Adrenal gland (tissue), 12 donors: ENCODE results near the gene VPS36. TPM values are rescaled to one million over a fixed set of nuclear protein-coding genes. Genes with fewer than 3 reads are reported as not detected.

Experiments
- DNase-seq, 7 donors: peaks; one replicate each; pipeline ENCODE4 v3.0.0-alpha.2; 2019 to 2020
- H3K27ac ChIP-seq, 5 donors: fragments of 200-600 bp; sonication (generic) in 4 of 5; 1 replicate in 3 of 5; 2 replicates in 2 of 5; pipeline versions ENCODE4 v1.5.1 to v1.8.0; 2016 to 2020; ENCODE audit warnings: mild to moderate bottlenecking in 1 of 5
- H3K27me3 ChIP-seq: fragments of 200-600 bp; 2 replicates; pipeline ENCODE4 v1.8.0; 2021
- H3K36me3 ChIP-seq, 2 donors: fragments of 200-600 bp; replicated peaks in 1 of 2; 1 replicate in 1 of 2; 2 replicates in 1 of 2; pipeline versions ENCODE4 v1.5.1 to v1.8.0; 2018 to 2022
- H3K4me1 ChIP-seq, 2 donors: fragments of 200-600 bp; replicated peaks in 1 of 2; 1 replicate in 1 of 2; 2 replicates in 1 of 2; pipeline versions ENCODE4 v1.5.1 to v1.8.0; 2018 to 2021
- H3K4me3 ChIP-seq, 4 donors: fragments of 200-600 bp; sonication (generic) in 3 of 4; one replicate each; pipeline ENCODE4 v1.5.1; 2016 to 2018
- H3K9me3 ChIP-seq, 3 donors: fragments of 200-600 bp; sonication (generic) in 1 of 3; replicated peaks in 1 of 3; 1 replicate in 2 of 3; 2 replicates in 1 of 3; pipeline versions ENCODE4 v1.5.1 to v1.8.0; 2016 to 2021
- POLR2A ChIP-seq, 2 donors: fragments of 450-650 bp; IDR thresholded peaks; one replicate each; pipeline ENCODE4 v1.6.1; 2017; ENCODE audit warnings: antibody characterized with exemption in 2 of 2, mild to moderate bottlenecking in 2 of 2, moderate library complexity in 1 of 2
- WGBS, 4 donors: extraction: QIAGEN DNeasy Blood & Tissue Kit in 2 of 4; methylation state at CpG; one replicate each; pipeline versions ENCODE4 v1.1.5 to v1.1.7; 2013 to 2017; 5-methylcytosine and 5-hydroxymethylcytosine counted together
- intact Hi-C, 2 donors: fragments of 100-400 bp; cut with DNase I; formaldehyde crosslinking; loops; one replicate each; pipeline versions ENCODE4 v1.14.1 to v1.15.0; 2022 to 2023
- polyA plus RNA-seq, 3 donors: library from polyadenylated mRNA; stranded (reverse); fragments of 200-250 nt in 2 of 3; fragments of 350-450 nt in 1 of 3; fragmentation: Illumina TruSeq in 1 of 3; extraction: RNeasy Lipid Tissue Mini Kit (QIAGEN cat#74804) in 1 of 3; gene quantifications; one replicate each; pipeline ENCODE4 v1.2.3, GENCODE V29; 2013 to 2014
- total RNA-seq, 9 donors: library from RNA; depleted of rRNA in 4 of 9; stranded (reverse); fragments of >200 nt in 4 of 9; fragments of 120-200 nt in 1 of 9; fragmentation: NEBNext Ultra II Directional in 1 of 9; extraction: Animal tissue kit (Norgen Biotek cat#: 25700) in 1 of 9; gene quantifications; one replicate each; pipeline versions ENCODE4 v1.1.0 to v1.2.4, GENCODE V29; 2013 to 2023
- TF ChIP-seq, protein P1 (sequence below), 6 experiments: fragments of 450-650 bp in 4 of 6; fragments of 200-600 bp in 2 of 6; sonication (generic) in 1 of 6; IDR thresholded peaks; 1 replicate in 5 of 6; 2 replicates in 1 of 6; pipeline versions ENCODE4 v1.5.1 to v1.8.0; 2016 to 2021; ENCODE audit warnings: antibody characterized with exemption in 6 of 6, mild to moderate bottlenecking in 2 of 6, moderate library complexity in 1 of 6
- donor health status: healthy with polysubstance abuse.
- donor health status: Bipolar disorder and iron deficiency.
- donor health status: DM: yes; HTN: yes; CAD: no.
- donor health status: DM: no; HTN: no; CAD: no.
- donor health status: DM: no; HTN: no; CAD: no.
- donor health status: DM: yes; HTN: yes; CAD: no.

VPS36 gene
- total and polyA plus RNA-seq, 12 donors, result 12.6 to 54.7 (median 29.8) TPM

DNA sequence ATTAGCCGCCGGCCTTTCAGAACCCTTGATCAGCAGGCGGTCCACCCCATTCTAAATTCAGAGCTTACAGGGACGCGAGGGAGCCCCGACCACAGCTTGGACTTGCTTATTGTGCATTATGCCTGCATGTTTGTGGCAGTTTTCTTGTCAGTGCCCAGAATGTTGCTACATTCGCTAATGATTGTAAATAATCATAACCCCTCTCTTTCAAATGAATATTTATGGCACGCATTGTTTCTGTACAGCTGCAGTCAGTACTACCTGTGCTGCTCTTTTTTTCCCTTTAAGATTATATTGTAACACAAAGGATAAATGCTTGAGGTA is 321 bp upstream of the VPS36 start:
- peaks cover 11 to 21% of the 10 kb centered on the region in 2 donors for H3K4me1 ChIP-seq
- no peaks in the 10 kb centered on the region for H3K27me3 ChIP-seq
- no peaks in the 10 kb centered on the region for H3K36me3 ChIP-seq
- H3K9me3 ChIP-seq, result no peaks in the 10 kb centered on the region
- WGBS, 4 donors, result 8 to 19% (median 10%) methylated on average over 5 to 8 of the region's 8 CpGs
- no peak for DNase-seq
- intact Hi-C loops, result loop anchor here (5.0 to 10.0 kb wide), 2 partner anchors 106 to 108 kb away; no protein-coding TSS in a partner anchor
- no peak overlapping the region for H3K4me3 ChIP-seq
- peak overlapping the region in 2 of 5 donors; percentile 97 to 99 for H3K27ac ChIP-seq
- TF ChIP-seq POLR2A (IDR thresholded peaks at IDR 0.05), result no peak
- TF ChIP-seq, protein P1, sequence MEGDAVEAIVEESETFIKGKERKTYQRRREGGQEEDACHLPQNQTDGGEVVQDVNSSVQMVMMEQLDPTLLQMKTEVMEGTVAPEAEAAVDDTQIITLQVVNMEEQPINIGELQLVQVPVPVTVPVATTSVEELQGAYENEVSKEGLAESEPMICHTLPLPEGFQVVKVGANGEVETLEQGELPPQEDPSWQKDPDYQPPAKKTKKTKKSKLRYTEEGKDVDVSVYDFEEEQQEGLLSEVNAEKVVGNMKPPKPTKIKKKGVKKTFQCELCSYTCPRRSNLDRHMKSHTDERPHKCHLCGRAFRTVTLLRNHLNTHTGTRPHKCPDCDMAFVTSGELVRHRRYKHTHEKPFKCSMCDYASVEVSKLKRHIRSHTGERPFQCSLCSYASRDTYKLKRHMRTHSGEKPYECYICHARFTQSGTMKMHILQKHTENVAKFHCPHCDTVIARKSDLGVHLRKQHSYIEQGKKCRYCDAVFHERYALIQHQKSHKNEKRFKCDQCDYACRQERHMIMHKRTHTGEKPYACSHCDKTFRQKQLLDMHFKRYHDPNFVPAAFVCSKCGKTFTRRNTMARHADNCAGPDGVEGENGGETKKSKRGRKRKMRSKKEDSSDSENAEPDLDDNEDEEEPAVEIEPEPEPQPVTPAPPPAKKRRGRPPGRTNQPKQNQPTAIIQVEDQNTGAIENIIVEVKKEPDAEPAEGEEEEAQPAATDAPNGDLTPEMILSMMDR (IDR thresholded peaks at IDR 0.05), result peak in 3 of 6 experiments; percentile 4 to 49 (median 30)

GRCh38 chr13:52449331-52450011 is 963 bp downstream of the VPS36 start:
- TF ChIP-seq, protein P1 (IDR thresholded peaks at IDR 0.05), result no peak
- TF ChIP-seq POLR2A (IDR thresholded peaks at IDR 0.05), result no peak
- H3K36me3 ChIP-seq, result no peaks in the 10 kb centered on the region
- WGBS, 4 donors, result 4 to 9% (median 8%) methylated on average over 10 of the region's 10 CpGs
- no peaks in the 10 kb centered on the region for H3K27me3 ChIP-seq
- peak overlapping the region; percentile 37 to 89 (median 48) for H3K4me3 ChIP-seq
- DNase-seq, result no peak
- peak overlapping the region; percentile 96 to 99 (median 97) for H3K27ac ChIP-seq
- no peaks in the 10 kb centered on the region for H3K9me3 ChIP-seq
- peaks cover 11 to 19% of the 10 kb centered on the region in 2 donors for H3K4me1 ChIP-seq
- intact Hi-C loops, result loop anchor here (5.0 to 10.0 kb wide), 2 partner anchors 105 to 107 kb away; no protein-coding TSS in a partner anchor

DNA sequence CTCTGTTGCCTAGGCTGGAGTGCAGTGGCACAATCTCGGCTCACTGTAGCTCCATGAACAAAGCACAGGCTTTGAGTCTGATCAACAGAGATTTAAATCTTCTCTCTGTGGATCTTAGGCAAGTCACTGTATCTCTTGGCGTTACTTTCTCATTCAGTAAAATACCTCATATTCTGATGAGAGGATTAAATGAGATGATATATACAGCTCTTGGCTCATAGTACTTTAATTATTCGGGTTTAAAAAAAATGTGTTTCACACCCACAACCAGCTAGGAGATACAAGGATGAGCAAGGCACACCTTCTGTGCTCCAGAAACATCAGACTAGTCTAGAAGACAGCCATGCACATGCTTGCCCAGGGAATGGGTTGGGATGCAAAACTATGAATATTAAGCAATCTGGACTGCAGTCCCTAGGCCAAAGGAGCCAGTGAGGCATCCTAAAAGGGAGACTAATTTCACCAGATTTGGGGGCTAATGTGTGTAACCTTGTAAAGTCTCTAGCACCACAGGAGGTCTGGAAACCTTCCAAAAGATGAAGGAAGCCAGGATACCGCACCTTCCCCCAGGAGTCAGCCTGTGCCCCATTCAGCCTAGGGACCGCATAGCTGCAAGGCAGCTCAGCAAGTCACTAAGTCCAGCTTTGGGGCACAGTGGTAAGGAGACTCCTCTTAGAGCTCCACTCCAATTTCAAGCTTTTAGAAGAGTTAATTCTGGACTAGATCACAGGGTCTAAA is 2.5 kb downstream of the VPS36 start:
- Histone ChIP-seq H3K36me3 (no peaks in the 10 kb centered on the region), H3K4me3 (no peak overlapping the region), H3K27ac (no peak overlapping the region), H3K9me3 (no peaks in the 10 kb centered on the region), H3K4me1 (peaks cover 8 to 13% of the 10 kb centered on the region in 2 donors), H3K27me3 (no peaks in the 10 kb centered on the region)
- intact Hi-C loops, result no loop called here
- WGBS, 4 donors, result 83 to 93% (median 85%) methylated on average over 5 of the region's 5 CpGs
- TF ChIP-seq POLR2A (IDR thresholded peaks at IDR 0.05), result no peak
- TF ChIP-seq, protein P1 (IDR thresholded peaks at IDR 0.05), result no peak
- DNase-seq, result no peak

DNA sequence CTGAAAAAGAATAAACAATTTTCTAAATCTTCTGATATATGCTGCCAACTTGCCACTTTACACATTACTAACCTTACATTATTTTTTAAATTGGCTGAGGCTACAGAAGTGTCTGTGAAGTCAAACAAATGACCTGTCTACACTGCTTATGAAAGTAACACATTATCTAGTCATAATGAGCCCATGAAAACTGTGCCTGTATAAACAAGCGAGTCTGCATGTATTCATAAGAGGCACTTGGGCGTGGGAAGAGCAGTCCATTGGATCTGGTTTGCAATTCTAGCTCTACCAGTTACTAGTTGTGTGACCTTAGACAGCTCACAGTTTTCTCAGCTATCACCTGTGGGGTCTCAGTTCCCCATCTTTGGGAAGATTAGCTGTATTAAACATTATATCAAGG is 3.1 kb downstream of the VPS36 start:
- no peak overlapping the region for H3K4me3 ChIP-seq
- WGBS, 4 donors, result 88 to 97% (median 96%) methylated on average over 2 of the region's 2 CpGs
- H3K4me1 ChIP-seq, result peaks cover 8 to 13% of the 10 kb centered on the region in 2 donors
- H3K9me3 ChIP-seq, result no peaks in the 10 kb centered on the region
- no peak for DNase-seq
- no peaks in the 10 kb centered on the region for H3K27me3 ChIP-seq
- no peak overlapping the region for H3K27ac ChIP-seq
- H3K36me3 ChIP-seq, result no peaks in the 10 kb centered on the region
- no peak for TF ChIP-seq POLR2A (IDR thresholded peaks at IDR 0.05)
- TF ChIP-seq, protein P1 (IDR thresholded peaks at IDR 0.05), result no peak
- intact Hi-C loops, result no loop called here
